ENCODE results near the gene AFG1L. TPM values are rescaled to one million over a fixed set of nuclear protein-coding genes. Genes with fewer than 3 reads are reported as not detected.

The AFG1L gene
- total and polyA plus RNA-seq, 11 donors = 1.9 to 16.6 (median 10.9) TPM

DNA sequence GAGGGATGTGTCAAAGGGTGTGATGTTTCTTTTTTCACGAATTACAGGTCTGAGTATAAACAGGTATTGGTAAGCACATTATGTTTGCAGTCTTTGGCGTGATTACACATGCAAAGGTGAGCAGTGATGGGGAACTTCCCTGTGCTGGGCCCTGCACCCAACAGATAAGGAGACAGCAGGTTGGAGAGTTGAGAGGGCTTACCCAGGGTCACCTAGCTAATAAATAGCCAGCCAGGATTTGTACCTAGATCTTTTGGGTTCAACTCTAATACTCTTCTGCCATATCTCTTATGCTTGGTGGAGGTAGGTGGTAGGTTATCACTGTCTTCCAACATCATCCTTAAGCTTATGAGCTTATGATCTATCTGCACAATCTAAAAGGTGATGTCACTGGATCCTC lies 46.5 kb downstream of the AFG1L start:
- Histone ChIP-seq H3K4me3 (no peak overlapping the region), H3K36me3 (no peaks in the 10 kb centered on the region), H3K4me1 (no peaks in the 10 kb centered on the region), H3K27ac (no peak overlapping the region), H3K27me3 (no peaks in the 10 kb centered on the region), H3K9me3 (no peaks in the 10 kb centered on the region)
- intact Hi-C loops (cut with DNase I) = no loop called here
- TF ChIP-seq POLR2A (IDR thresholded peaks at IDR 0.05) = no peak
- TF ChIP-seq, protein P1, sequence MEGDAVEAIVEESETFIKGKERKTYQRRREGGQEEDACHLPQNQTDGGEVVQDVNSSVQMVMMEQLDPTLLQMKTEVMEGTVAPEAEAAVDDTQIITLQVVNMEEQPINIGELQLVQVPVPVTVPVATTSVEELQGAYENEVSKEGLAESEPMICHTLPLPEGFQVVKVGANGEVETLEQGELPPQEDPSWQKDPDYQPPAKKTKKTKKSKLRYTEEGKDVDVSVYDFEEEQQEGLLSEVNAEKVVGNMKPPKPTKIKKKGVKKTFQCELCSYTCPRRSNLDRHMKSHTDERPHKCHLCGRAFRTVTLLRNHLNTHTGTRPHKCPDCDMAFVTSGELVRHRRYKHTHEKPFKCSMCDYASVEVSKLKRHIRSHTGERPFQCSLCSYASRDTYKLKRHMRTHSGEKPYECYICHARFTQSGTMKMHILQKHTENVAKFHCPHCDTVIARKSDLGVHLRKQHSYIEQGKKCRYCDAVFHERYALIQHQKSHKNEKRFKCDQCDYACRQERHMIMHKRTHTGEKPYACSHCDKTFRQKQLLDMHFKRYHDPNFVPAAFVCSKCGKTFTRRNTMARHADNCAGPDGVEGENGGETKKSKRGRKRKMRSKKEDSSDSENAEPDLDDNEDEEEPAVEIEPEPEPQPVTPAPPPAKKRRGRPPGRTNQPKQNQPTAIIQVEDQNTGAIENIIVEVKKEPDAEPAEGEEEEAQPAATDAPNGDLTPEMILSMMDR (IDR thresholded peaks at IDR 0.05) = no peak
- DNase-seq (no peak), ATAC-seq (no peak)
- 91 to 93% (median 92%) methylated on average over 2 of the region's 2 CpGs for WGBS, 4 donors

DNA sequence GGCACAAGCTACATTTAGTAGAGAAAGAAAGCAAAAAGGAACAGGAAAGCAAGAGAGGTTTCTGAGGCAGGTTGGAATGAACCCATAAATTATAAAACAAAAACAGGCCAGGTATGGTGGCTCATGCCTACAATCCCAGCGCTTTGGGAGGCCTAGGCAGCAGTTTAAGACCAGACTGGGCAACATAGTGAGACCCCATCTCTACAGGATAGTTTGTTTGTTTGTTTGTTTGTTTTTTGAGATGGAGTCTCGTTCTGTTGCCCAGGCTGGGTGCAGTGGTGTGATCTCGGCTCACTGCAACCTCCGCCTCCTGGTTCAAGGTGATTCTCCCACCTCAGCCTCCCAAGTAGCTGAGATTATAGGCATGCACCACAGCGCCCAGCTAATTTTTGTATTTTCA lies 49.0 kb downstream of the AFG1L start:
- ATAC-seq (no peak), DNase-seq (no peak)
- H3K27me3 ChIP-seq = no peaks in the 10 kb centered on the region
- H3K36me3 ChIP-seq = no peaks in the 10 kb centered on the region
- no peak overlapping the region for H3K27ac ChIP-seq
- no peak for TF ChIP-seq POLR2A (IDR thresholded peaks at IDR 0.05)
- H3K4me3 ChIP-seq = no peak overlapping the region
- 96 to 98% (median 97%) methylated on average over 5 of the region's 5 CpGs for WGBS, 4 donors
- H3K9me3 ChIP-seq = no peaks in the 10 kb centered on the region
- intact Hi-C loops (cut with DNase I) = no loop called here
- H3K4me1 ChIP-seq = no peaks in the 10 kb centered on the region

DNA sequence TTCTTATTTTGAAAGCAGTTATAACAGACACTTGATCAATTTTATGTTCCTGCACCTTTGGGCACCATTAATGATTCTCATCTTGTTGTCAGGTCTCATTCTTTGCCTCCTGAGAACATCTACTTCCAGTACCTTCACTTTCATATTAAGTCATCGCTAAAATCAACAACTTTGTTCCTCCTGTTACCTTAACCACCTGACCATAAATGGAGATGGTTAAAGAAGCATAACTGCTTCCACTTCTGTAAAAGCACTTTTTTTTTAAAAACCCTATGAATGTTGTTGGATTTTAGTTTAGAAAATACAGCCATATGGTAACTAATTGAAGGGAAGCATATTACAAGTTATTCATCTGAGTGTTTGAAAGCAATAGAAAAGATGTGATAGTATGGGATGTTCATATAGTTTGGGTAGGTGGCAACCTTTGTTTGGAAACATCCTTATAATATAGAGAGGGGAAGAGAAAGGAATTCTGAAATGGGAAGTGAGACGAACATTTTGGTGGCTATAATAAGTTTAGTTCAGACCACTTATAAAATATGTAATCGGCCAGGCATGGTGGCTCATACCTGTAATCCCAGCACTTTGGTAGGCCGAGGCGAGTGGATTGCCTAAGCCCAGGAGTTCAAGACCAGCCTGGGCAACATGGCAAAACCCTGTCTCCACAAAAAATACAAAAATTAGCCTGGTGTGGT lies 53.9 kb downstream of the AFG1L start:
- Histone ChIP-seq H3K27ac (no peak overlapping the region), H3K27me3 (no peaks in the 10 kb centered on the region), H3K36me3 (no peaks in the 10 kb centered on the region), H3K4me1 (no peaks in the 10 kb centered on the region), H3K4me3 (no peak overlapping the region), H3K9me3 (no peaks in the 10 kb centered on the region)
- TF ChIP-seq, protein P1 (IDR thresholded peaks at IDR 0.05) = no peak
- no peak for TF ChIP-seq POLR2A (IDR thresholded peaks at IDR 0.05)
- no peak for ATAC-seq
- no peak for DNase-seq
- intact Hi-C loops (cut with DNase I) = no loop called here
- 91 to 95% (median 93%) methylated on average over 5 of the region's 5 CpGs for WGBS, 4 donors

DNA sequence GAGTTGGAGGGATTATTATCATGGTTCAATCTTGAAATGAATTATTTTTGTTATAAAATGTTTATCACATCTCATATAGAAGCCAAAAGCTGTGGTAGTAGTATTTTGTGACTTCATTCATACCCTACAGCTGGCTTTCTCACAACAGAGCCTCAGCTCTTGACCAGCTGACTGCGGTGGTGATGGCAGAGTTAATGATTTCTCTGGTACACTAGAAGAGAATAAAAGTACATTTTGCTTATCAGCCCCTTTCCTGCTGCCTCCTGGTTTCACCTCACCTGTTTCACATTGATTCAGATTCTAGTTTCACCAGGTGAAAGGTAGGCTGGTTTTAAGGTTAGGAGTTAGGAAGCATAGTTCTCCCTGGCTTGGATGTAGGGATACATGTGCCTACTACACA lies 55.7 kb downstream of the AFG1L start:
- TF ChIP-seq POLR2A (IDR thresholded peaks at IDR 0.05) = no peak
- TF ChIP-seq, protein P1 (IDR thresholded peaks at IDR 0.05) = no peak
- 88 to 100% (median 95%) methylated on average over 1 of the region's 1 CpG for WGBS, 4 donors
- ATAC-seq = no peak

DNA sequence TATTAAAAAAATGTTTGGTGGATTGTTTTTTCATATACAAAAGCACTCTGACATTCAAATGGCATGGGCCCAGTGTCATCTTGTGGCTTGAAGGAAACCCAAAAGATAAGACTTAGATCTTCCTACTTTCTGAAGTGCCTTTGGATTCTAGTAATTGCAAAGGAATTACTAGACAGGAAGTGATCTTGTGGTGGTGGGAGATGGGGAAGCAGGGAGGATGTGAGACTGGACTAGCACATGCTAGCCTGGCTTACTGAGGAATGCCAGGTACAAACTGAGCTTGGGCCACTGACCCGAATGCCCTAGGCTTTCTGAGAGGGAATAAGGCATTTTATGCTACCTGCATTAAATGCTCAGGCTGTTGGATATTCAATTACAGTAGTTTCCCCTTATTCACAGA lies 59.0 kb downstream of the AFG1L start:
- 71 to 86% (median 79%) methylated on average over 1 of the region's 1 CpG for WGBS, 4 donors
- TF ChIP-seq POLR2A (IDR thresholded peaks at IDR 0.05) = no peak
- TF ChIP-seq, protein P1 (IDR thresholded peaks at IDR 0.05) = no peak
- Histone ChIP-seq H3K36me3 (peaks cover 0 to 22% (median 7%) of the 10 kb centered on the region in 9 donors), H3K27me3 (no peaks in the 10 kb centered on the region), H3K4me1 (no peaks in the 10 kb centered on the region), H3K9me3 (no peaks in the 10 kb centered on the region), H3K4me3 (no peak overlapping the region), H3K27ac (no peak overlapping the region)
- DNase-seq = no peak
- ATAC-seq = no peak
- intact Hi-C loops (cut with DNase I) = no loop called here

More for the DNA sequence above, 55.7 kb downstream of the AFG1L start:
- Histone ChIP-seq H3K4me1 (no peaks in the 10 kb centered on the region), H3K9me3 (no peaks in the 10 kb centered on the region), H3K4me3 (no peak overlapping the region), H3K27ac (no peak overlapping the region), H3K27me3 (no peaks in the 10 kb centered on the region), H3K36me3 (no peaks in the 10 kb centered on the region)
- intact Hi-C loops (cut with DNase I) = no loop called here
- no peak for DNase-seq

Data from heart left ventricle (tissue), 16 donors.